HG03432 (cell line): Measurements from ENCODE around the gene STUM.

ENCODE experiments used
- ATAC-seq: cut with Tn5 transposase; IDR thresholded peaks from one replicate; pipeline ENCODE4 v1.9.1; 2021; ENCODE audit warnings: mild to moderate bottlenecking, moderate library complexity; ENCODE audit not compliant: unreplicated experiment

Gene STUM

DNA sequence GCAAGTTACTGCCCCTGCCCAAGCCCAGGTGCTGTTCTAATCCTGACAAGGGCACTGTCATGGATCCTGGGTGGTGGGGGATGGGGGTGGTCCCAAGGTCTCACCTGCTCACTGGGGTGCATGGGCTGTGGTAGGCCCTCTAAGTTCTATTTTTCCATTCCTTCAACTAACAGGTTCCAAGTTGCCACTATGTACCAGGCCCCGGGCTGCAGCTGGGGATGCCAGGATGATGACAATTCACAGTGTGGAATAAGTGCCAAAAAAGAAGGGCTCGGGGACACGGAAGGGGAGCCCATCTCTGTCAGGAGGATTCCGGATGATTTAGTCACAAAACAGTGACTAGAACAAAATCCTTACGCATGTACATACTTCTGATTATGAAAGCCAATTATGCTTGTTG is 76.0 kb downstream of the STUM start:
- ATAC-seq, result no peak

DNA sequence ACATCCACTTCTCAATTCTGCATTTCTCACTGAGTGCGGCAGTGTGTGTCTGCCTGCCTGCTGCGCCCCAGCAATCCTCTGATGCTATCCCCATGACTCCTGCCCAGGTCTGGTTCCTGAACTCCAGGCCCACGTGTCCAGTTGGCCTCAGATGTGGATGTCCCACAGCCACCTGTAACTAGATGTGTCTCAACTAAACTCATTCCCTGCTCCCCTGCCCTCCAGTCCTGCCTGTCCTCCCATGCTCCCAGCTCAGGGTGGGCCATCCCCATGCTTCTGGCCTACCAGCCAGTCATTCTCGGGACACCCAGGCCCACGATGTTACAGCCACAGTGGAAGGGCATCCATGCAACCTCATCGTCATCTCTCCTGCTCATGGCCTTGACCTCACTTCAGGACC is 76.8 kb downstream of the STUM start:
- no peak for ATAC-seq

DNA sequence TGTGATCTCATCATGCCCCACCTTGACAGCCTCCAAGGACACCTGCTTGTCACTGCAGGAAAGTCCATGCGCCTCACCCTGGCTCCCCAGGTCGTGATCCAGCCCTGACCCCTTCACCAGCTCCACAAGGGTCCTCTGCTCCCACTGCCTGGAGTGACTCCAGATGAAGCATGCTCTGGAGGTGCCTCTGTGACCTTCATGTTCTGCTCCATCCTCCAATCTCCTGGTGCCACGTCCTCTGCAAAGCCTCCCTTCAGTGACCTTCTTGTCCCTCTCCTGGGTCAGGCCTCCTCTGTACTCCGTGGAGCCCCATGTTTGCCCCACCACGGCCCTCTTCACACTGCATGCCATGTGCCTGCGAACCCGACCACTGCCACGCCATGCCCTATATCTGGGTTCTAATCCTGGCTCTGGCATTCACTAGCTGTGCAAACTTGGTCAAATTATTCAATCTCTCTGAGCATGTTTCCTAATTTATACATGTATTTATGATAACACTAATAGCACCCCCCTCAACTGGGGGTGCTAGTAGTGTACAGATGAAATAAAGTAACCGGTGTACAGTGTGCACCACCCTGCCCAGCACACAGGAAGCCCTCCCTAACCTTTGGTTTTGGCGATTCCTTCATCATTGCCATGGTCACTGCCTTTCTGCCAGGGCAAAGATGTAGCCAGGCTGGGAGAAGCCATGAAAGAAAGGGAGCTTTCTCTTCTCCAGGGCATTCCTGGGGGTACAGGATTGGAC is 77.4 kb downstream of the STUM start:
- ATAC-seq, result no peak

DNA sequence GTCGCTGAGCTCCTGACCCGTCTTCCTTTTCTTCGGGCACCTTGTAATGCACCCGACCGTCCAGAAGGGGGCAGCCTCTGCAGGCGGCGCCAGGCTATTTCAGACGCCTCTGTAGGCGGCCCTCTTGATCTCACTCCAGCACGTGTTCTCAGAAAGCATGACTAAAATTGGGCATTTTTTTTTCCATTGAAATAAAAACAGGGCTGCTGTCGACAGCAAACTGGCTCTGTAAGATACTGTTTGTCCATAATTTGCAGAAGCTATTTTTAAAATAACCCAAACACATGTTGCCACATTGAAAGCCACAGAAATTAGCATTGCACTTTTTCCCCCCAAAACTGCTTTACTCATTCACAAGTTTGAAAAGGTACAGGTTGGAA is 78.0 kb downstream of the STUM start:
- no peak for ATAC-seq

DNA sequence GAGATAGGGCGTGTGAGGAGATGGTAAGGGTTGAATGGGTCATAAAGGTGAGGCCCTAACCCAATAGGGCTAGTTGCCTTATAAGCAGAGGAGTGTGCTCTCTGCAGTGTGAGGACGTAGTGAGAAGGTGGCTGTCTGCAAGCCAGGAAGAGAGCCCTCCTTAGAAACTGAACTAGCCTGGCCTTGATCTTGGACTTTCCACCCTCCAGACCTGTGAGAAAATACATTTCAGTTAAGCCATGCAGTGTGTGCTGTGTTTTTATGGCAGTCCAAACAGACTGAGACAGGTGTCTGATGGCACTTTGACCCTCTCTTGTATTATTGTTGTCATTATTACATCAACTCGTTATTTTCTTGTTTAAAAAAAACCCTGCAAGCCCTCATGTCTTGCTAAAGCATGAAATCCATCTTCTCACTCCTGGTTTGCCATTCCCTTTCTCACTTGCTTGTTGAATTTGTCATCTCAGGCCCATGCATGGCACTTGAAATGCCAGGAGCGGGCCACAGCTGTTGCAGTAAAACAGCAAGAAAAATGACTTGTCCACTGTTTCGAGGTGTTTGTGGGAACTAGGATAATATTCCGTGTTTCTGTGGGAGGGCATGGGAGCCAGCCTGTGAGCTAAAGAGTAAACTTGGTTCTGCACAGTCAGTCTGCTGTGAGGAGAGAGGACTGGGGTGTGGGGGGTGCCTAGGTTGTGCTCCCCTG is 78.6 kb downstream of the STUM start:
- ATAC-seq, result no peak

DNA sequence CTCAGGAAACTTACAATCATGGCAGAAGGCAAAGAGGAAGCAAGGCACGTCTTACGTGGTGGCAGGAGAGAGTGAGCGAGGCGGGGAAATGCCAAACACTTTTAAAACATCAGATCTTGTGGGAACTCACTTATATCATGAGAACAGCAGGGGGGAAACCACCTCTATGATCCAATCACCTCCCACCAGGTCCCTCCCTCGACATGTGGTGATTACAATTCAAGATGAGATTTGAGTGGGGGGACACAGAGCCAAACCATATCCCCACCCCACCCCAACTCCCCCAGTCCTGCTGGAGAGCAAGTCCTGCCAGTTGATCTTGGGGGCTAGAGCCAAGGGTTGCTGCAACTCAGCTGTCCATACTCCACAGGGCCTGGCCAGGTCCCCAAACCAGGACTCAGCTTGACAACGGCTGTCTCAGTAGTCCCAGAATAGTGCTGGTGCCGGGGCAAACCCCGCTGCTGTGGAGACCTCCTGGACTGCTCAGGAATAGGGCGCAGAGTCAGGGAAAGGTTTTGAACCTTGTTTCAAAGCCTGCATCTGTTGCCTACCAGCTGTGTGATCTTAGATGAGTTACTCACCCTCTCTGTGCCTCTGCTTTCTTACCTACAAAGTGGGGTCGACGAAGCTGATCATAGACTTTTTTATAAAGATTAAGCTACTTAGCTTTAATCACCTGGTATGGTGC is 79.5 kb downstream of the STUM start:
- no peak for ATAC-seq

DNA sequence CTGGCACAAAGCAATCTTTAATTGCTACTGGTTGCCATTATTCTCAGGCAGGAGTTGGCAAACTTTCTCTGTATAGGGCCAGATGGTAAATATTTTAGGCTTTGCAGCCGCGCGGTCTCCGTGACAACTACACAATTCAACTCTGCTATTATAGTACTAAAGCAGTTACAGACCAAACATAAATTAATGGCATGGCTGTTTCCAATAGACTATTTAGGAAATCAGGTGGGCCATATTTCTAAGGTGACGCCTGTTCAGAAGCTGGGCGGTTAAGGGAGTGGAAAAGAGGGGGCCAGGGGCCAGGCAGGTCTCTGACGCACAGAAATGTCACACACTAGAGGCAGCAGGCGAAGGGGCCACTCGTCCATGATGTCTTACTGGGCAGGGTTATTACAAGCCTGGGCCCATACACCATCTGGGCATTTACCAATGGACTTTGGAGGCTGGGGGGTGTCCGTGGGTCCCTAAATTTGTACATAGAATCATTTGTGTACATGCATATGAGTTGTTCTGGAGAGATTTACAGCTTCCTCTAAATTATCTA is 80.1 kb downstream of the STUM start:
- ATAC-seq, result no peak

DNA sequence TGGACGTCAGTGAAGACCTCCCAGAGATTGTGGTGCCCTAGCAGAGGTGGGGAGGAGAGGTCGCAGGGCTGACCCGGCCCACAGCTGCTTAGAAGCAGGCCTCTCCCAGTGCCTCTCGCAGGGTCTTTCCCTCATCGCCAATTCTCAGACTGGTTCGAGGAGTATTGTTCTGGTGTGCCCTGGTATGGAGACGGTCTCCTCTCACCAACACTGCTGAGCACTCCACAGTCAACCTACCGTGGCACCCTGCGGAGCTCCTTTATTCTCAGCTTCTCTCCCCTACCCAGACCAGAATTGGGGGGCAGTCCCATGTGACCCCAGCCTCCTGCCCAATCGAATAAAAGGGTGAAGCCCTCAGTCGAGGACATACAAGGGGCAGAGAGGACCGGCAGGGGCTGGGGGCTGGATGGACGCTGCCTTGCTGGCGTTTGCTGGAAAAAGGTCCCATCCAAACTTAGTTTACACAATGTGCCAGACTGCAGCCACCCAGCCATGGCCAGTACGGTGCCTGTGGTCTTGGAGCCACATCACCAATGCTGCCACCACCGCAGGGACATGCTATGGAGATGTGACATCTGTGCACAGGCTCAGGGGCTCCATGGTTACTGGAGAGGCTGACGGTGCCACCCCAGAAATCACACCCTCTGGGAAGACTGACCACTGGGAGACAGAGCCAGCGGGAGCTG is 80.8 kb downstream of the STUM start:
- ATAC-seq, result no peak

DNA sequence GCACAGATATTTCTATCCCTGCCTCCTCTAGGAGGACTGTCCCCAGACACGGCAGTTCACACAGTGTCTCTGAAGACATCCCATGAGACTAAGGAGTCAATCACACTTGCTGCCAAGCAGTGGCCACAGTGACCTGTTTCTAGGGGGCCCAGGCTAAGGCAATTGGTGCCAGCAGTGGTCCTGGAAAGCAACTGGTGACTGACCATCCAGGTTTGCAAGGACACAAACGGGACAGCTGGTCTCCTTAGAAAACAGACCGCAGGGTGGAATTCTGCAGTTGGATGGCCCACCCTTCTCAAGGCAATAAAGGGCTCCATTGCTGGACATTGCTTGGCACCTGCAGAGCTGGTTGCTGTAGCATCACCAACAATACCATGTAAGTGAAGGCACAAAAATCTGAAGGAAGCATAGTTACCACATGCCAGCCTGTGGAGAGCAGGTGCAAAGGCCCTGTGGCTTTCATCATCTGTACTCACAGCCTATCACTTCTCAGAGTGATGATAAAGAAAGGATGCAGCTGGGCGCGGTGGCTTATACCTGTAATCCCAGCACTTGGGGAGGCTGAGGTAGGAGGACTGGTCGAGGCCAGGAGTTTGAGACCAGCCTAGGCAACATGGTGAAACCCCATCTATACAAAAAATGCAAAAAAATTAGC is 81.5 kb downstream of the STUM start:
- ATAC-seq, result no peak

DNA sequence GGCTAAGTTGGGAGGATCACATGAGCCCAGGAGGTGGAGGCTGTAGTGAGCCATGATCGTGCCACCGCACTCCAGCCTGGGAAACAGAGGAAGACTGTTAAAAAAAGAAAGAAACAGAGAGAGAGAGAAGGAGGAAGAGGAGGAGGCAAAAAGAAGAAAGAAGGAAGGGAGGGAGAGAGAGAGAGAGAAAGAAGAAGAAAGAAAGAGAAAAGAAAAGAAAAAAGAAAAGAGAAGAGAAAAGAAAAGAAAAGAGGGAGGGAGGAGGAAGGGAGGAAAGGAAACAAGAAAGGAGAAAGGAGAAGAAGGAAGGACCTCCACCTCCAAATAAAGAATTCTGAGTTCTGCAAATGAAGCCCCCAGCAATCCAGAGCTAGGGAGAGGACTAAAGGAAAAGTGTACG is 82.0 kb downstream of the STUM start:
- ATAC-seq, result no peak

DNA sequence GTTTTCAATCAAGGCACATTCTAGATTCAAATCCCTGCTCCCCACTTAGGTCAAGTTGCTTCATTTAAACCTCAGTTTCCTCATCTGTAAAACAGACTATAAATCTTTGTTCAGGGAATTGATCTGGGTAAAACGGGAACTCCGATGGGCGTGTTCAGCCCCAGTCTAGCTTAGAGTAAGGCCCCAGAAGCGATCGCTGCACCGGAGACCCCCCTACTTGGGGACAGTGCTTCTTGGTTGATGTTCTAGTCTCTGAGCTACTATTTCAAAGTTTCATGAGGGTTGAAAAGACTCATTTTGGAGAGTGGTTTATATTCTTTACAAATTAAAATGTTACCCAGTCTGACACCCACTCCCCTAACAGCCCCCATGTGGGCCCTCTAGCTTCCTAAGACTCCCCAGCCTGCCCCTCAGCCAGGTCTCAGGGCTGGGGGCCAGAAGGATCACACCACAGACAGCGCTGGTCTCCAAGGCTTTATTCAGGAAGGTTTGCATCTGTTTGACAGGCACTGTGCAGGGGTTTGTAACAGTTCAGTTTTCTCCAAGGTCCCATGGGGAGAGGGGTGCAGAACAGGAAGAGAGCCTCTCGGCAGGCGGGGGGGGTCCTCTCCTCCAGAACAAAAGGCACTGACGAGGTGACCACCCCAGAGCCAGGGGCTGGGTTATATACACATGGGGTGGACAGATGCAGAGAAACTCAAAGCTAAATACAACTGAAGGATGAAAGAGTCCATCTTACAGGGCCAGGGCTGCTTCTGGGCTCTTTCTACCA is 82.9 kb downstream of the STUM start:
- no peak for ATAC-seq

DNA sequence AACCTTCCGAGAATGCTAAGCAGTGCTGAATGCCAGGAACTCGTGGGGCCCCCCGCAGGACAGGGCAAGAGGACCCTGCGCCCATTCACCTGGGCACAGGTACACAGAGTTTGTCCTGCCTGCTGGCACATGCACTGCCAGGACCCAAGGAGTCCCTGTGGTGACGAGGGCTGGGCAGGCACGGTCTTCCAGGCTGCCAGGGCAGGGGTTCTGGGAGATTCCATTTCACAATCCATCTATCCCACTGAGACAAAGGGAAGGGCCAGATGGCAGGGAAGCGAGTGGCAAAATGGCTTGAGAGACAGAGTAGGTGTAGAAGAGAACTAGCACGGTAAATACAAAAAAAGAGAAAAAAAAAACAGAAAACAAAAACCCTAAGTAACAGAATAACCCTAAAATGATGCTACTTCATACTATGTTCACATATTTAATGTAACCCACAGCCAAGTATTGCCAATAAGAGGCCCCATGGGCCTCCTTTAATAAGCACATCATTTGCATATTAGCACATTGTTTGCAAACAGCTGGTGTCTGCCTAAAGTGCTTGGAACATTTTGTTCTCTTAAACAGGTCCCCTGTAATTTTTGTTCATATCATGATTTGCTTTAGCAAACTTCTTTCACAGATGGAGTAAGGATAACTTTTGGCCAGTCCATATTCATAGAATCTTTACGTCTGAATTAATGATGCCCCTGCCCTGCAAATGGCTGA is 83.8 kb downstream of the STUM start:
- ATAC-seq, result no peak

DNA sequence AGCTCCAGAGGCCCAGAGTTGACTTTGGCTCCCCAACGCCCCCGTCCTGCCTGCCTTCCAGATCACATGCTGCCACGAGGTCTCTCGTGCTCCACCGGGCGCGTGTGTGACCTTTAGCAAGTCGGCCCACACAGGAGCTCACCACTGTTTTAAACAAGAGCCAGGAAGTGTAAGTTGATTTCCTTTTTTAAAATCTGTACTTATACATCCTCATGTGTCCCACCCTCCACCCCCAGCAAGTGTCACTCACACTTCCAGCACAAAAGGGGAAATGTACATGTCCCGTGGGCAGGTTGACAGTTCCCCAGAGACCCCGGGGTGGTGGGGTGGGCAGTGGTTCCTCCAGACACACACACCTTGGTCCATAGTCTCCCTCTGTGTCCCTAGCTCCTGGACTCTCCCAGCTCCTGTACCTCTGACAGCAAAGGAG is 84.4 kb downstream of the STUM start:
- ATAC-seq, result no peak

DNA sequence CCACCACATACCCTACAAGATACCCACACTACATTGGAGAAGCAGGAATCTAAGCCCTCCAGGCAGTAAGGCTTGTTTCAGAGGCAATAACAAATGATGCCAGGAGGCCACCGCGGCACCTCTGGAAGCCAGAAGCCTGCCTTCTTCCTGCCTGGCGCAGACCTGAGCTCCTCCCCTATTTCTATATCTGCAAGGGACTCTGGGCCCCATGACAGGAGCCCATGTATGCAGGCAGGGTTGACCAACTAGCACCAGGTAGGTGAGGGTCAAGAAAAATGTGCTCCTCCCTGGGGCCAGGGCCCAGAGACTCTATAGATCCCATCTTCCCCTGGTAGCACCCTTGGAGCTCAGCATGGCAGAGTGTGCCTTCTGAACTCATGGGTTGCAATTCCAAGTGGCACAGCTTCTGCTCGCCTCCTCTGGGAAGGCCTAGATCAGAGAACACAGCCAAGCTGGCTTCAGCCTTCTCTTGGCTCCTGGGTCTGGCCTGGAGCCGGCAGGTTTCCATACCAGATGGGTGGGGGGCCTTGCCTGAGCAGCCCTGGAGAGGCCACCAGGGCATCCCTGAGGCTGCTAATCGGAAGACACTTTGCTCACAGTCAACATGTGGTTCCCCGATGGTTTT is 85.1 kb downstream of the STUM start:
- peak; percentile 26 for ATAC-seq

DNA sequence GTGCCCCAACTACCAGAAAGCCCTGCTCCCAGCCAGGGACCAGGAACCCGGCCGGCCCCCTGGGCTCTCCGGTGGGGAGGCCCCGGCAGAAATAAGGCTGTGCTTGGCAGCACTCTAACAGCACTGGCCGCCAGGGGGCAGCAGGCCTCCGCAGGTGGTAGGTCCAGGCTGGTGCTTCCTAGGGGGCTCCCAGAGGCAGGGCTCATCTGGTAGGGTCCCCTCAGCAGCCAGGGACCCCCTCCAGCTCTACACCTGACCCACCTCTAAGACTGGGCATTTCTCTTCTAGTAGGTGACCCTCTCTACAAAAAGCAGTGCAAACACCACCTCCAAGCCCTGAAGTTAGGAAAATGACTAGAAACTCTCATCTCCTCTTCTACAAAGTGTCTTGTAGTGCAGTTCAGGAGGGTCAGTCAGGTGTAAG is 85.6 kb downstream of the STUM start:
- peak; percentile 82 for ATAC-seq

DNA sequence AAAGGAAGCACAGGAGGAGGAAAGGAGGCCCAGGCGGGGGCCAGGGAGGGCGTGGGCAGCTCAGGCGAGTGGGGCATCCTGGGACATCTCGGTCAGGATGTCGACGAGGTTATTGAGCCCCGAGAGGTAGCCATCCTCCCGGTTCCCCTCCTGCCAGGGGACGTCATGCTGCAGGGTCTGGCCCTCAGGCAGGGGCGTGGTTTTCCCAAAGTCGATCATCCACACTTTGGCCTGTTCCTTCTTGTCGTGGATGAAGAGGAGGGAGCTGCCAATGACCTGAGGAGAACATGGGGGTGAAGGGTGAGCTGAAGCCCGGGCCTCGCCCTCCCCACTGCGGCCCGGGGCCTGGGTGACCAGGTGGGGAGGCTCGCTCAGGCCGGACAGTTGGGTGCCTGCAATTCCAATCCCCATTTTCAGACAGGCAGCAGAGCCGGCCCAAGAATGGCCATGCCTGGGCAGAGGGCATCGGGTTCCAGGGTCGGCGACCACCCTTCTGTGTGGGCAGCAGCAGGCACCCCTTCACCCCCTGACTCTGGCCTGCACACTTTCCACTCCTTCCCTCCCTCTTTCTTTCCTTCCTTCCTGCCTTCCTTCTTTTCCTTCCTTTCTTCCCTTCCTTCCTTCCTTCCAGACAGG is 86.2 kb downstream of the STUM start:
- ATAC-seq, result no peak

DNA sequence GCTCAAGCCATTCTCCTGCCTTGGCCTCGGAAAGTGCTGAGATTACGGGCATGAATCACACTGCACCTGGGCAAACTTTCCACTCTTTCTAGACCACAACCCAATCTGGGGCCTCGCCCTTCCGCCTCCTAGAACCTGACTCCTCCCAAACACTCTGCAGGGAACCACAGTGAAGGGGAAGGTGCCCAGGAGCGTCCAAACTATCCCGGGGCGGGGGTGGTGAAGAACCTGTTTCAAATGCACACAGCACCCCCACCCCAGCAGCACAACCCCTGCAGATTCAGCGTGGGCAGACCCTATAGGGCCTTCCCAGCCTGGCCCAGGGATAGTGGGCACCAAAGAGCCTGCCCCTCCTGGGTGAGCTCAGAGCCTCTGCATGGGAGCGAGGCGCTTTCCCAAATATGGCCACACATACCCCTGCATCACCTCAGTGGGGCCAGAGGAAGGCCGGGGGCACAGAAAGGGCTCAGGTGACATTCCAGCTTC is 86.9 kb downstream of the STUM start:
- ATAC-seq, result no peak

DNA sequence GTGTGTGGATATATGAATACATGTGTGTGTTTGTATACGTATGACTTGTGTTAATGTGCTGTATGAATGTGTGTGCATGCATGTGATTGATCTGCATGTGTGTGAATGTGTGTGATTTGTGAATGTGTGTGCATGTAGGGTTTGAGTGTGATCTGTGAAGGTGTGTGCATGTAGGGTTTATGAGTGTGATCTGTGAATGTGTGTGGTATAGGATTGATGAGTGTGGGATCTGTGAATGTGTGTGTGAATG is 88.2 kb downstream of the STUM start:
- no peak for ATAC-seq
